ENCODE measurements around the gene CEL. TPM values are rescaled to one million over a fixed set of nuclear protein-coding genes. Genes with fewer than 3 reads are reported as not detected.

Gene CEL
- total RNA-seq, 1 experiment from 2014 or later = 6.9 TPM

- Histone ChIP-seq H3K79me2 (ENCODE audit: insufficient read depth, low read length) (no peaks in the 10 kb centered on the region), H3K4me1 (ENCODE audit: control insufficient read depth in 1 of 2, insufficient read depth in 2 of 2, low read length in 2 of 2) (peaks cover 0 to 2% of the 10 kb centered on the region in 2 experiments; a peak in 1 of 4 replicates), H3K9me3 (ENCODE audit: control insufficient read depth in 1 of 2, insufficient read depth in 1 of 2, low read depth in 1 of 2, low read length in 2 of 2) (no peaks in the 10 kb centered on the region), H3K4me2 (ENCODE audit: low read length) (no peak overlapping the region), H3K36me3 (ENCODE audit: control insufficient read depth in 1 of 2, insufficient read depth in 2 of 2, low read length in 2 of 2) (peaks cover 20 to 22% of the 10 kb centered on the region in 2 experiments; a peak in 3 of 4 replicates), H2AFZ (ENCODE audit: low read depth, low read length, poor library complexity, severe bottlenecking) (no peak overlapping the region), H4K20me1 (ENCODE audit: insufficient read depth) (no peaks in the 10 kb centered on the region), H3K4me3 (replicated peaks in 1 of 2; ENCODE audit: low read depth in 1 of 2, low read length in 2 of 2) (no peak overlapping the region), H3K9ac (ENCODE audit: low read length) (no peak overlapping the region), H3K27ac (ENCODE audit: low read depth, low read length) (no peak overlapping the region), H3K27me3 (ENCODE audit: insufficient read depth, low read length) (no peaks in the 10 kb centered on the region), H3K9me2 (ENCODE audit: insufficient read depth) (no peaks in the 10 kb centered on the region)
- TF ChIP-seq, protein P1, sequence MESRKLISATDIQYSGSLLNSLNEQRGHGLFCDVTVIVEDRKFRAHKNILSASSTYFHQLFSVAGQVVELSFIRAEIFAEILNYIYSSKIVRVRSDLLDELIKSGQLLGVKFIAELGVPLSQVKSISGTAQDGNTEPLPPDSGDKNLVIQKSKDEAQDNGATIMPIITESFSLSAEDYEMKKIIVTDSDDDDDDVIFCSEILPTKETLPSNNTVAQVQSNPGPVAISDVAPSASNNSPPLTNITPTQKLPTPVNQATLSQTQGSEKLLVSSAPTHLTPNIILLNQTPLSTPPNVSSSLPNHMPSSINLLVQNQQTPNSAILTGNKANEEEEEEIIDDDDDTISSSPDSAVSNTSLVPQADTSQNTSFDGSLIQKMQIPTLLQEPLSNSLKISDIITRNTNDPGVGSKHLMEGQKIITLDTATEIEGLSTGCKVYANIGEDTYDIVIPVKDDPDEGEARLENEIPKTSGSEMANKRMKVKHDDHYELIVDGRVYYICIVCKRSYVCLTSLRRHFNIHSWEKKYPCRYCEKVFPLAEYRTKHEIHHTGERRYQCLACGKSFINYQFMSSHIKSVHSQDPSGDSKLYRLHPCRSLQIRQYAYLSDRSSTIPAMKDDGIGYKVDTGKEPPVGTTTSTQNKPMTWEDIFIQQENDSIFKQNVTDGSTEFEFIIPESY (IDR thresholded peaks at IDR 0.05; ENCODE audit: extremely low read depth, insufficient replicate concordance, low read length) = no peak
- TF ChIP-seq REST (IDR thresholded peaks at IDR 0.05; ENCODE audit: low read depth) (no peak), CBX3 (IDR thresholded peaks at IDR 0.05; ENCODE audit: low read depth) (no peak), ELF1 (IDR thresholded peaks at IDR 0.05; ENCODE audit: borderline replicate concordance, low read depth) (no peak), EGR1 (IDR thresholded peaks at IDR 0.05; ENCODE audit: low read depth) (no peak), ATF3 (IDR thresholded peaks at IDR 0.05) (no peak), TCF7L2 (IDR thresholded peaks at IDR 0.05; ENCODE audit: borderline replicate concordance, extremely low read depth, insufficient read depth, insufficient read length) (no peak), POLR2A (IDR thresholded peaks at IDR 0.05; ENCODE audit: borderline replicate concordance, extremely low read depth, insufficient read depth, insufficient read length) (no peak), MAX (IDR thresholded peaks at IDR 0.05) (no peak), ZNF274 (IDR thresholded peaks at IDR 0.05; ENCODE audit: low read depth, low read length) (no peak), EZH2phosphoT487 (IDR thresholded peaks at IDR 0.05; ENCODE audit: borderline replicate concordance) (no peak), FOSL1 (IDR thresholded peaks at IDR 0.05; ENCODE audit: low read depth) (no peak), SP1 (IDR thresholded peaks at IDR 0.05; ENCODE audit: low read depth) (no peak), CEBPB (IDR thresholded peaks at IDR 0.05; ENCODE audit: low read depth) (no peak), POLR2AphosphoS5 (IDR thresholded peaks at IDR 0.05; ENCODE audit: low read depth, low read length) (no peak)
- ChIA-PET RAD21 (ENCODE audit: low non-redundant PET in 1 of 2, low total read pairs in 2 of 2, uncharacterized antibody in 2 of 2, unreplicated experiment in 2 of 2) (no interaction called here), POLR2A (interaction anchor here (1.3 kb wide), 1 partner anchor 28 kb away, joined by 3 read pairs; the partner anchor contains the start of gene GTF3C5), CTCF (no interaction called here)
- ATAC-seq = no peak
- intact Hi-C loops (cut with micrococcal nuclease) = no loop called here
- no peak for DNase-seq (ENCODE audit: low read depth, low spot score)
- TSS peak; percentile 59 for BruUV-seq (replicated peaks)
Observed at GRCh38 chr9:133058071-133058470, 3.7 kb upstream of the CEL start.
